GM19467 (cell line): ENCODE measurements around the gene LAGE3.

Experiments
- ATAC-seq: cut with Tn5 transposase; IDR thresholded peaks from one replicate; pipeline ENCODE4 v1.9.1; 2021; ENCODE audit warnings: mild to moderate bottlenecking, moderate library complexity; ENCODE audit not compliant: unreplicated experiment

Gene LAGE3

GRCh38 chrX:154477891-154478477 is 1.1 kb downstream of the LAGE3 start:
- no peak for ATAC-seq

- no peak for ATAC-seq
Observed at GRCh38 chrX:154476821-154477220, 2.3 kb downstream of the LAGE3 start.

- ATAC-seq = no peak
Observed at GRCh38 chrX:154473683-154474082, 5.4 kb downstream of the LAGE3 start.

- ATAC-seq = no peak
Observed at GRCh38 chrX:154472685-154473632, 6.1 kb downstream of the LAGE3 start.

- ATAC-seq = no peak
Observed at GRCh38 chrX:154471839-154472684, 7.0 kb downstream of the LAGE3 start.

GRCh38 chrX:154470914-154471568 is 8.0 kb downstream of the LAGE3 start:
- no peak for ATAC-seq

- no peak for ATAC-seq
Observed at GRCh38 chrX:154470434-154470833, 8.6 kb downstream of the LAGE3 start.

GRCh38 chrX:154469880-154470279 is 9.2 kb downstream of the LAGE3 start:
- no peak for ATAC-seq

- no peak for ATAC-seq
Observed at GRCh38 chrX:154469114-154469513, 10.0 kb downstream of the LAGE3 start.

GRCh38 chrX:154468217-154468616 is 10.9 kb downstream of the LAGE3 start:
- ATAC-seq = no peak

- no peak for ATAC-seq
Observed at GRCh38 chrX:154467556-154467955, 11.5 kb downstream of the LAGE3 start.

- no peak for ATAC-seq
Observed at GRCh38 chrX:154466907-154467306, 12.2 kb downstream of the LAGE3 start.

- ATAC-seq = no peak
Observed at GRCh38 chrX:154466036-154466435, 13.0 kb downstream of the LAGE3 start.

GRCh38 chrX:154465601-154466000 is 13.5 kb downstream of the LAGE3 start:
- no peak for ATAC-seq

- no peak for ATAC-seq
Observed at GRCh38 chrX:154464806-154465365, 14.2 kb downstream of the LAGE3 start.

- no peak for ATAC-seq
Observed at GRCh38 chrX:154463611-154464220, 15.4 kb downstream of the LAGE3 start.

- no peak for ATAC-seq
Observed at GRCh38 chrX:154462396-154462795, 16.7 kb downstream of the LAGE3 start.

GRCh38 chrX:154460326-154460725 is 18.8 kb downstream of the LAGE3 start:
- no peak for ATAC-seq

GRCh38 chrX:154459832-154460231 is 19.2 kb downstream of the LAGE3 start:
- ATAC-seq = no peak
